IPS DF 6.9 (cell line): ENCODE data around the gene ACBD5.

Experiments used
- DNase-seq: peaks from one replicate; pipeline ENCODE4 v3.0.0-alpha.2; 2013; ENCODE audit warnings: low read depth, low spot score
- H3K27ac ChIP-seq: one replicate; pipeline ENCODE4 v1.5.1; 2013; ENCODE audit warnings: low read length, control low read depth
- H3K27me3 ChIP-seq: 2 replicates; pipeline ENCODE4 v1.6.1; 2013; ENCODE audit warnings: mild to moderate bottlenecking, low read length; ENCODE audit not compliant: control insufficient read depth, insufficient read depth
- H3K36me3 ChIP-seq: 2 replicates; pipeline ENCODE4 v1.6.1; 2013; ENCODE audit warnings: low read length; ENCODE audit not compliant: control insufficient read depth, insufficient read depth
- H3K4me1 ChIP-seq: 2 replicates; pipeline ENCODE4 v1.6.1; 2013; ENCODE audit warnings: low read length; ENCODE audit not compliant: control insufficient read depth, insufficient read depth
- H3K4me3 ChIP-seq: 2 replicates; pipeline ENCODE4 v1.5.1; 2013; ENCODE audit warnings: mild to moderate bottlenecking, low read length
- H3K9me3 ChIP-seq: 2 replicates; pipeline ENCODE4 v1.6.1; 2013; ENCODE audit warnings: low read length, inconsistent platforms; ENCODE audit not compliant: control insufficient read depth, insufficient read depth
- WGBS: extraction: QIAGEN DNeasy Blood & Tissue Kit; methylation state at CpG from one replicate; pipeline ENCODE4 v1.1.7; 2013; ENCODE audit warnings: mixed read lengths, missing lambda C conversion rate; ENCODE audit not compliant: insufficient read length, insufficient coverage; 5-methylcytosine and 5-hydroxymethylcytosine counted together

Gene ACBD5

GRCh38 chr10:27153329-27153728 lies 87.3 kb downstream of the ACBD5 start:
- no peak for DNase-seq
- H3K4me1 ChIP-seq: no peaks in the 10 kb centered on the region
- no peaks in the 10 kb centered on the region for H3K27me3 ChIP-seq
- peaks cover 4% of the 10 kb centered on the region; the same call in 1 of the 2 replicates for H3K36me3 ChIP-seq
- H3K27ac ChIP-seq: no peak overlapping the region
- peak overlapping the region; percentile 58; the same call in 1 of the 2 replicates for H3K4me3 ChIP-seq
- H3K9me3 ChIP-seq: no peaks in the 10 kb centered on the region
- WGBS: no CpG with 5 or more reads among the region's 6 CpGs

- Histone ChIP-seq H3K4me1 (no peaks in the 10 kb centered on the region), H3K27me3 (no peaks in the 10 kb centered on the region), H3K9me3 (no peaks in the 10 kb centered on the region), H3K36me3 (peaks cover 8% of the 10 kb centered on the region; the same call in 1 of the 2 replicates), H3K27ac (no peak overlapping the region), H3K4me3 (no peak overlapping the region; the same call in 1 of the 2 replicates)
- DNase-seq: no peak
Measured at GRCh38 chr10:27152687-27153086, 87.9 kb downstream of the ACBD5 start.

DNA sequence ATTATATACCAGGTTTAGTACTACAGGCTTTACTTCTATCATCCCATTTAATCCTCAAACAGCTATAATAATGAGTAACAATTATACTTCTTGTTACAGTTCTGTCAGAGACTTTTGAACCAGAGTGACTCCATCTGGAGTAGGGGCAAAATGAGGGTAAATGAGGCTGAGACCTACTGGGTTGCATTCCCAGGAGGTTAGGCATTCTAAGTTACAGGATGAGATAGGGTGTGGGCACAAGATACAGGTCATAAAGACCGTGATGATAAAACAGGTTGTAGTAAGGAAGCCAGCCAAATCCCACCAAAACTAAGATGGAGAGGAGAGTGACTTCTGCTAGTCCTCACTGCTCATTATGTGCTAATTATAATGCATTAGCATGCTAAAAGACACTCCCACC lies 90.3 kb downstream of the ACBD5 start:
- no CpG with 5 or more reads among the region's 1 CpG for WGBS
- H3K27ac ChIP-seq: no peak overlapping the region
- H3K36me3 ChIP-seq: peaks cover 14% of the 10 kb centered on the region; the same call in 1 of the 2 replicates
- H3K4me1 ChIP-seq: no peaks in the 10 kb centered on the region
- no peaks in the 10 kb centered on the region for H3K27me3 ChIP-seq
- no peaks in the 10 kb centered on the region for H3K9me3 ChIP-seq
- no peak for DNase-seq
- no peak overlapping the region for H3K4me3 ChIP-seq

- H3K9me3 ChIP-seq: no peaks in the 10 kb centered on the region
- H3K27ac ChIP-seq: no peak overlapping the region
- WGBS: no CpG with 5 or more reads among the region's 5 CpGs
- DNase-seq: no peak
- H3K27me3 ChIP-seq: no peaks in the 10 kb centered on the region
- H3K4me1 ChIP-seq: no peaks in the 10 kb centered on the region
- H3K4me3 ChIP-seq: no peak overlapping the region
- H3K36me3 ChIP-seq: peaks cover 14% of the 10 kb centered on the region; the same call in 1 of the 2 replicates
Measured at GRCh38 chr10:27147701-27148100, 92.9 kb downstream of the ACBD5 start.

DNA sequence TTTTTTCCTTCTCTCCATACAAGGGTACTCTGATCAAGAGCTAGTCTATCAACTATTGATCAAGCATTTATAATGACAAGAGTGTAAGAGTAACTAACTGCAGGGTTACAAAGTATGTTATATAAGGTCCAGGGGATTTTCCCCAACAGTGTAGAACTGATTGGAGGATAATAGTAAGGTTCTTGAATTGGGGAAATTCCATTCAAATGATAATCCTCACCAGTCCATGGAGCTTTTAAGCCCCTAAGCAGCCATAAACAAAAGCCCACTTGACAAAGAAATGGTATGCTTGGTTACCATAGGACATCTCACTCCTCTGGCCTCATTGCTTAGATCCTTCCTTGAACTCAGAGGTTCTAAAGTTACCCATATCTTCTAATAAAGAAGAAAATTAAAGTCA lies 94.7 kb downstream of the ACBD5 start:
- H3K27me3 ChIP-seq: no peaks in the 10 kb centered on the region
- DNase-seq: no peak
- no peak overlapping the region for H3K27ac ChIP-seq
- no peaks in the 10 kb centered on the region for H3K9me3 ChIP-seq
- no peak overlapping the region for H3K4me3 ChIP-seq
- no peaks in the 10 kb centered on the region for H3K4me1 ChIP-seq
- H3K36me3 ChIP-seq: peaks cover 14% of the 10 kb centered on the region; the same call in 1 of the 2 replicates
